ENCODE measurements around the gene DCAF8.

- TF ChIP-seq, protein P1, sequence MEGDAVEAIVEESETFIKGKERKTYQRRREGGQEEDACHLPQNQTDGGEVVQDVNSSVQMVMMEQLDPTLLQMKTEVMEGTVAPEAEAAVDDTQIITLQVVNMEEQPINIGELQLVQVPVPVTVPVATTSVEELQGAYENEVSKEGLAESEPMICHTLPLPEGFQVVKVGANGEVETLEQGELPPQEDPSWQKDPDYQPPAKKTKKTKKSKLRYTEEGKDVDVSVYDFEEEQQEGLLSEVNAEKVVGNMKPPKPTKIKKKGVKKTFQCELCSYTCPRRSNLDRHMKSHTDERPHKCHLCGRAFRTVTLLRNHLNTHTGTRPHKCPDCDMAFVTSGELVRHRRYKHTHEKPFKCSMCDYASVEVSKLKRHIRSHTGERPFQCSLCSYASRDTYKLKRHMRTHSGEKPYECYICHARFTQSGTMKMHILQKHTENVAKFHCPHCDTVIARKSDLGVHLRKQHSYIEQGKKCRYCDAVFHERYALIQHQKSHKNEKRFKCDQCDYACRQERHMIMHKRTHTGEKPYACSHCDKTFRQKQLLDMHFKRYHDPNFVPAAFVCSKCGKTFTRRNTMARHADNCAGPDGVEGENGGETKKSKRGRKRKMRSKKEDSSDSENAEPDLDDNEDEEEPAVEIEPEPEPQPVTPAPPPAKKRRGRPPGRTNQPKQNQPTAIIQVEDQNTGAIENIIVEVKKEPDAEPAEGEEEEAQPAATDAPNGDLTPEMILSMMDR (IDR thresholded peaks at IDR 0.05): no peak
- TF ChIP-seq POLR2A (IDR thresholded peaks at IDR 0.05): no peak
Measured at GRCh38 chr1:160168016-160168415, 94.3 kb downstream of the DCAF8 start.
